ENCODE data around the gene RAPGEF4.

- TF ChIP-seq, protein P1, sequence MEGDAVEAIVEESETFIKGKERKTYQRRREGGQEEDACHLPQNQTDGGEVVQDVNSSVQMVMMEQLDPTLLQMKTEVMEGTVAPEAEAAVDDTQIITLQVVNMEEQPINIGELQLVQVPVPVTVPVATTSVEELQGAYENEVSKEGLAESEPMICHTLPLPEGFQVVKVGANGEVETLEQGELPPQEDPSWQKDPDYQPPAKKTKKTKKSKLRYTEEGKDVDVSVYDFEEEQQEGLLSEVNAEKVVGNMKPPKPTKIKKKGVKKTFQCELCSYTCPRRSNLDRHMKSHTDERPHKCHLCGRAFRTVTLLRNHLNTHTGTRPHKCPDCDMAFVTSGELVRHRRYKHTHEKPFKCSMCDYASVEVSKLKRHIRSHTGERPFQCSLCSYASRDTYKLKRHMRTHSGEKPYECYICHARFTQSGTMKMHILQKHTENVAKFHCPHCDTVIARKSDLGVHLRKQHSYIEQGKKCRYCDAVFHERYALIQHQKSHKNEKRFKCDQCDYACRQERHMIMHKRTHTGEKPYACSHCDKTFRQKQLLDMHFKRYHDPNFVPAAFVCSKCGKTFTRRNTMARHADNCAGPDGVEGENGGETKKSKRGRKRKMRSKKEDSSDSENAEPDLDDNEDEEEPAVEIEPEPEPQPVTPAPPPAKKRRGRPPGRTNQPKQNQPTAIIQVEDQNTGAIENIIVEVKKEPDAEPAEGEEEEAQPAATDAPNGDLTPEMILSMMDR (IDR thresholded peaks at IDR 0.05), result no peak
- TF ChIP-seq TCF7 (CRISPR knock-in tag; IDR thresholded peaks at IDR 0.05; ENCODE audit: low read depth) (no peak), CBFB (CRISPR knock-in tag; IDR thresholded peaks at IDR 0.05; ENCODE audit: low read depth) (no peak), USF2 (CRISPR knock-in tag; IDR thresholded peaks at IDR 0.05) (no peak), RELA (CRISPR knock-in tag; IDR thresholded peaks at IDR 0.05; ENCODE audit: borderline replicate concordance) (no peak)
Measured at GRCh38 chr2:172865422-172865821, 129.8 kb downstream of the RAPGEF4 start.
